K562 (cell line): ENCODE measurements around the gene SRSF5. TPM values are rescaled to one million over a fixed set of nuclear protein-coding genes. Genes with fewer than 3 reads are reported as not detected.
A peak's percentile ranks its signal among the peaks of the same experiment; 100 is the strongest.

Source experiments
- ARID4B ChIP-seq: sonication (generic); formaldehyde crosslinking; IDR thresholded peaks from 2 replicates; pipeline ENCODE4 v1.8.0; 2022; ENCODE audit warnings: mild to moderate bottlenecking, missing genetic modification reagents
- CREB1 ChIP-seq, 2 experiments: sonication (generic) in 1 of 2; formaldehyde crosslinking in 1 of 2; IDR thresholded peaks; 2 replicates each; pipeline versions ENCODE4 v1.6.1 to v1.8.0; 2012 to 2022; ENCODE audit warnings: inconsistent platforms in 1 of 2, mild to moderate bottlenecking in 1 of 2, missing genetic modification reagents in 1 of 2, moderate library complexity in 1 of 2
- DLX4 ChIP-seq: fragments of 250-450 bp; sonication (Bioruptor Pico); IDR thresholded peaks from 2 replicates; pipeline ENCODE4 v1.6.1; 2021; ENCODE audit warnings: mild to moderate bottlenecking
- KDM5B ChIP-seq: fragments of 200-600 bp; sonication (generic); IDR thresholded peaks from 2 replicates; pipeline ENCODE4 v1.6.1; 2012; ENCODE audit warnings: low read depth, mild to moderate bottlenecking, moderate library complexity, low read length, control low read depth, inconsistent platforms; ENCODE audit not compliant: insufficient replicate concordance
- L3MBTL2 ChIP-seq: fragments of 450-650 bp; IDR thresholded peaks from 2 replicates; pipeline ENCODE4 v1.6.1; 2016; ENCODE audit warnings: mild to moderate bottlenecking, moderate library complexity
- LCOR ChIP-seq: sonication (generic); formaldehyde crosslinking; IDR thresholded peaks from 2 replicates; pipeline ENCODE4 v1.8.0; 2022; ENCODE audit warnings: mild to moderate bottlenecking, missing genetic modification reagents
- MECOM ChIP-seq: fragments of 250-450 bp; sonication (Bioruptor Pico); IDR thresholded peaks from 2 replicates; pipeline ENCODE4 v1.8.0; 2022; ENCODE audit warnings: inconsistent platforms
- NKRF ChIP-seq: fragments of 450-650 bp; IDR thresholded peaks from 2 replicates; pipeline ENCODE4 v1.6.1; 2016; ENCODE audit warnings: borderline replicate concordance
- PHF20 ChIP-seq: fragments of 450-650 bp; IDR thresholded peaks from 2 replicates; pipeline ENCODE4 v1.6.1; 2018; ENCODE audit not compliant: partially characterized antibody
- PURB ChIP-seq: sonication (generic); formaldehyde crosslinking; IDR thresholded peaks from 2 replicates; pipeline ENCODE4 v1.9.0; 2021; ENCODE audit warnings: low read depth, mild to moderate bottlenecking, missing genetic modification reagents
- SFPQ ChIP-seq: fragments of 200-400 bp; formaldehyde crosslinking; IDR thresholded peaks from 2 replicates; pipeline ENCODE4 v1.6.1; 2017; ENCODE audit warnings: mild to moderate bottlenecking, low read depth, low read length, moderate library complexity
- SRSF1 ChIP-seq: fragments of 200-400 bp; formaldehyde crosslinking; IDR thresholded peaks from 2 replicates; pipeline ENCODE4 v1.6.1; 2017; ENCODE audit warnings: mild to moderate bottlenecking, low read depth, low read length, moderate library complexity
- TEAD4 ChIP-seq, 2 experiments: sonication (generic) in 1 of 2; formaldehyde crosslinking in 1 of 2; IDR thresholded peaks; 2 replicates each; pipeline versions ENCODE4 v1.6.1 to v1.8.0; 2012 to 2022; ENCODE audit warnings: borderline replicate concordance in 1 of 2, inconsistent platforms in 1 of 2, low read length in 1 of 2, mild to moderate bottlenecking in 1 of 2, missing genetic modification reagents in 1 of 2
- ZNF224 ChIP-seq: sonication (generic); formaldehyde crosslinking; IDR thresholded peaks from 2 replicates; pipeline ENCODE4 v1.8.0; 2022; ENCODE audit warnings: mild to moderate bottlenecking, missing genetic modification reagents
- ZNF311 ChIP-seq: fragments of 250-450 bp; sonication (Bioruptor Pico); IDR thresholded peaks from 2 replicates; pipeline ENCODE4 v1.4.0; 2020; ENCODE audit warnings: mild to moderate bottlenecking, moderate library complexity
- ZNF511 ChIP-seq: sonication (generic); formaldehyde crosslinking; IDR thresholded peaks from 2 replicates; pipeline ENCODE4 v1.8.0; 2022; ENCODE audit warnings: mild to moderate bottlenecking, missing genetic modification reagents
- ZSCAN29 ChIP-seq: fragments of 450-650 bp; IDR thresholded peaks from 2 replicates; pipeline ENCODE4 v1.6.1; 2017
- polyA plus RNA-seq, 8 experiments: library from polyadenylated mRNA; depleted of rRNA in 4 of 8; stranded (reverse) in 5 of 8; unstranded in 3 of 8; fragments of >200 nt; fragmentation: Nextera tagmentation in 2 of 8; fragmentation: Illumina TruSeq in 1 of 8; extraction: Ambion mirVana in 2 of 8; extraction: Trizol in 1 of 8; gene quantifications; 2 replicates each; pipeline versions ENCODE4 v1.2.1 to v1.2.3, GENCODE V29; 2011 to 2014; ENCODE audit warnings: inconsistent platforms in 1 of 8, missing spikeins in 1 of 8
- total RNA-seq, 7 experiments: library from RNA; depleted of rRNA in 6 of 7; stranded (reverse); fragments of >200 nt in 6 of 7; fragmentation: Illumina TruSeq in 2 of 7; extraction: Trizol in 2 of 7; gene quantifications; 2 replicates each; pipeline versions ENCODE4 v1.2.1 to v1.2.3, GENCODE V29; 2011 to 2021; ENCODE audit warnings: low replicate concordance in 1 of 7

The SRSF5 gene
- total and polyA plus RNA-seq, 9 of the 15 experiments (the other 6 are each of a cell fraction or from before 2014, with no cell fraction given), result 108 to 460 (median 212) TPM

GRCh38 chr14:69766984-69767368 lies at the start of gene SRSF5 (continued):
- TF ChIP-seq DLX4, result no peak
- no peak for TF ChIP-seq MECOM (CRISPR knock-in tag)
- no peak for TF ChIP-seq ZNF311 (CRISPR knock-in tag)
- TF ChIP-seq NKRF, result peak; percentile 53; the same call in 1 of the 2 replicates
- peak; percentile 91 for TF ChIP-seq LCOR (CRISPR knock-in tag)
- no peak for TF ChIP-seq PURB
- peak; percentile 88 for TF ChIP-seq CREB1 (IDR thresholded peaks at IDR 0.05)
- peak; percentile 96 for TF ChIP-seq CREB1 (CRISPR knock-in tag; IDR thresholded peaks at IDR 0.05)
- TF ChIP-seq TEAD4 (IDR thresholded peaks at IDR 0.05; ENCODE audit: low read length), result peak; percentile 80
- no peak for TF ChIP-seq TEAD4 (CRISPR knock-in tag; IDR thresholded peaks at IDR 0.05; ENCODE audit: borderline replicate concordance)
- no peak for TF ChIP-seq ZNF224
- TF ChIP-seq SRSF1, result no peak
- no peak; the same call in 1 of the 2 replicates for TF ChIP-seq ARID4B (CRISPR knock-in tag)
- 0 out of 2 replicates have a peak, but pooled peaks have one; percentile 12 for TF ChIP-seq L3MBTL2
- peak; percentile 17; the same call in 1 of the 2 replicates for TF ChIP-seq ZNF511 (CRISPR knock-in tag)
- no peak for TF ChIP-seq SFPQ
- peak; percentile 98 for TF ChIP-seq KDM5B
- peak; percentile 41; the same call in 1 of the 2 replicates for TF ChIP-seq ZSCAN29
- TF ChIP-seq PHF20, result peak; percentile 35
